ENCODE measurements around the gene SEMA3B. TPM values are rescaled to one million over a fixed set of nuclear protein-coding genes. Genes with fewer than 3 reads are reported as not detected.

Gene SEMA3B
- total and polyA plus RNA-seq, 2 of the 4 experiments (the other 2 are of a cell fraction) = 4.3 to 29.3 TPM

GRCh38 chr3:50221411-50222168, 47.4 kb upstream of the SEMA3B start:
- no peak overlapping the region for H4K91ac ChIP-seq (ENCODE audit: insufficient read depth, low read depth, low read length)
- H3K27ac ChIP-seq (ENCODE audit: insufficient read depth, low read length) = no peak overlapping the region
- DNase-seq = no peak
- H2AK9ac ChIP-seq (replicated peaks; ENCODE audit: low read depth, low read length, poor library complexity) = no peak overlapping the region
- no peak overlapping the region for H3K56ac ChIP-seq (ENCODE audit: extremely low read depth, insufficient read depth, low read length)
- dilution Hi-C loops (cut with HindIII; ENCODE audit: low sequenced_read_pairs, unreplicated experiment) (no loop called here), intact Hi-C loops (cut with micrococcal nuclease) (no loop called here), in situ Hi-C loops (cut with MboI; ENCODE audit: low sequenced_read_pairs) (no loop called here)
- BruUV-seq (replicated peaks) = no TSS peak
- H3K9ac ChIP-seq (ENCODE audit: low read depth, low read length) = no peak overlapping the region
- no peaks in the 10 kb centered on the region for H3K79me1 ChIP-seq (ENCODE audit: low read depth in 1 of 2, low read length in 2 of 2)
- no peak overlapping the region for H2BK15ac ChIP-seq (ENCODE audit: low read depth, low read length)
- H3K4me3 ChIP-seq (ENCODE audit: insufficient read depth, low read depth, low read length) = no peak overlapping the region
- H3K18ac ChIP-seq (ENCODE audit: low read depth, low read length) = no peak overlapping the region
- H3K4me2 ChIP-seq (ENCODE audit: low read depth, low read length) = no peak overlapping the region
- no peaks in the 10 kb centered on the region for H3K4me1 ChIP-seq (ENCODE audit: control insufficient read depth, insufficient read depth, low read length)
- H3K9me1 ChIP-seq (ENCODE audit: insufficient read depth, low read length) = no peaks in the 10 kb centered on the region
- H4K20me1 ChIP-seq (ENCODE audit: insufficient read depth, low read length) = no peaks in the 10 kb centered on the region
- no peak overlapping the region for H3K14ac ChIP-seq (replicated peaks; ENCODE audit: low read depth, low read length)
- ChIA-PET POLR2A (ENCODE audit: unreplicated experiment) (no interaction called here), CTCF (interaction anchor here (0.8 to 1.4 kb wide), 2 partner anchors 27 to 100 kb away, joined by 3 to 4 read pairs; no protein-coding TSS in a partner anchor)
- H2BK20ac ChIP-seq (ENCODE audit: low read depth, low read length) = no peak overlapping the region
- TF ChIP-seq, protein P1, sequence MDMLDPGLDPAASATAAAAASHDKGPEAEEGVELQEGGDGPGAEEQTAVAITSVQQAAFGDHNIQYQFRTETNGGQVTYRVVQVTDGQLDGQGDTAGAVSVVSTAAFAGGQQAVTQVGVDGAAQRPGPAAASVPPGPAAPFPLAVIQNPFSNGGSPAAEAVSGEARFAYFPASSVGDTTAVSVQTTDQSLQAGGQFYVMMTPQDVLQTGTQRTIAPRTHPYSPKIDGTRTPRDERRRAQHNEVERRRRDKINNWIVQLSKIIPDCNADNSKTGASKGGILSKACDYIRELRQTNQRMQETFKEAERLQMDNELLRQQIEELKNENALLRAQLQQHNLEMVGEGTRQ (IDR thresholded peaks at IDR 0.05; ENCODE audit: low read depth, low read length) = no peak
- TF ChIP-seq MAFK (IDR thresholded peaks at IDR 0.05; ENCODE audit: low read depth, low read length) (no peak), POLR2A (IDR thresholded peaks at IDR 0.05; ENCODE audit: low read depth, low read length) (no peak), NFE2L2 (IDR thresholded peaks at IDR 0.05; ENCODE audit: low read depth, low read length) (no peak), MXI1 (IDR thresholded peaks at IDR 0.05; ENCODE audit: borderline replicate concordance, low read depth, low read length) (no peak), RFX5 (IDR thresholded peaks at IDR 0.05; ENCODE audit: low read depth, low read length) (no peak), SMC3 (IDR thresholded peaks at IDR 0.05; ENCODE audit: low read depth, low read length) (no peak), FOS (IDR thresholded peaks at IDR 0.05; ENCODE audit: low read depth, low read length) (no peak), CEBPB (IDR thresholded peaks at IDR 0.05; ENCODE audit: low read depth, low read length) (no peak), CHD1 (IDR thresholded peaks at IDR 0.05; ENCODE audit: low read depth, low read length) (no peak)
- TF ChIP-seq, protein P2, sequence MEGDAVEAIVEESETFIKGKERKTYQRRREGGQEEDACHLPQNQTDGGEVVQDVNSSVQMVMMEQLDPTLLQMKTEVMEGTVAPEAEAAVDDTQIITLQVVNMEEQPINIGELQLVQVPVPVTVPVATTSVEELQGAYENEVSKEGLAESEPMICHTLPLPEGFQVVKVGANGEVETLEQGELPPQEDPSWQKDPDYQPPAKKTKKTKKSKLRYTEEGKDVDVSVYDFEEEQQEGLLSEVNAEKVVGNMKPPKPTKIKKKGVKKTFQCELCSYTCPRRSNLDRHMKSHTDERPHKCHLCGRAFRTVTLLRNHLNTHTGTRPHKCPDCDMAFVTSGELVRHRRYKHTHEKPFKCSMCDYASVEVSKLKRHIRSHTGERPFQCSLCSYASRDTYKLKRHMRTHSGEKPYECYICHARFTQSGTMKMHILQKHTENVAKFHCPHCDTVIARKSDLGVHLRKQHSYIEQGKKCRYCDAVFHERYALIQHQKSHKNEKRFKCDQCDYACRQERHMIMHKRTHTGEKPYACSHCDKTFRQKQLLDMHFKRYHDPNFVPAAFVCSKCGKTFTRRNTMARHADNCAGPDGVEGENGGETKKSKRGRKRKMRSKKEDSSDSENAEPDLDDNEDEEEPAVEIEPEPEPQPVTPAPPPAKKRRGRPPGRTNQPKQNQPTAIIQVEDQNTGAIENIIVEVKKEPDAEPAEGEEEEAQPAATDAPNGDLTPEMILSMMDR (conservative IDR thresholded peaks at IDR 0.05; ENCODE audit: low read depth, low read length) = no peak
- H2AFZ ChIP-seq (replicated peaks; ENCODE audit: low read length, poor library complexity) = no peak overlapping the region
- no peak overlapping the region for H3K4ac ChIP-seq (ENCODE audit: low read depth, low read length)
- H3K36me3 ChIP-seq (ENCODE audit: control insufficient read depth, insufficient read depth, low read length) = no peaks in the 10 kb centered on the region
- 48% methylated on average over 4 of the region's 12 CpGs; no CpG with 5 or more reads in 1 of the 2 experiments for WGBS, 2 experiments (ENCODE audit: extremely low coverage in 2 of 2, insufficient read length in 1 of 2)
- H2BK5ac ChIP-seq (ENCODE audit: low read depth, low read length, poor library complexity, severe bottlenecking) = no peak overlapping the region
- no peak overlapping the region for H3K23ac ChIP-seq (ENCODE audit: low read depth, low read length)
- H2BK120ac ChIP-seq (ENCODE audit: low read depth, low read length) = no peak overlapping the region
- H4K8ac ChIP-seq (ENCODE audit: low read depth in 2 of 2, low read length in 2 of 2) = no peak overlapping the region
- ATAC-seq (ENCODE audit: low read depth) = no peak
- H4K5ac ChIP-seq (ENCODE audit: low read depth, low read length) = no peak overlapping the region
- no peaks in the 10 kb centered on the region for H3K9me3 ChIP-seq (ENCODE audit: control insufficient read depth, insufficient read depth, low read length)
- peaks cover 14% of the 10 kb centered on the region; the same call in 1 of the 2 replicates for H3K27me3 ChIP-seq (ENCODE audit: control insufficient read depth, insufficient read depth, low read length)
- no peak overlapping the region for H2AK5ac ChIP-seq (ENCODE audit: low read depth, low read length)
